HG03354 (cell line): Measurements from ENCODE around the gene FGFBP1.

Experiments
- ATAC-seq: cut with Tn5 transposase; IDR thresholded peaks from one replicate; pipeline ENCODE4 v1.9.1; 2021; ENCODE audit warnings: mild to moderate bottlenecking; ENCODE audit not compliant: unreplicated experiment, poor library complexity, severe bottlenecking

Gene FGFBP1

DNA sequence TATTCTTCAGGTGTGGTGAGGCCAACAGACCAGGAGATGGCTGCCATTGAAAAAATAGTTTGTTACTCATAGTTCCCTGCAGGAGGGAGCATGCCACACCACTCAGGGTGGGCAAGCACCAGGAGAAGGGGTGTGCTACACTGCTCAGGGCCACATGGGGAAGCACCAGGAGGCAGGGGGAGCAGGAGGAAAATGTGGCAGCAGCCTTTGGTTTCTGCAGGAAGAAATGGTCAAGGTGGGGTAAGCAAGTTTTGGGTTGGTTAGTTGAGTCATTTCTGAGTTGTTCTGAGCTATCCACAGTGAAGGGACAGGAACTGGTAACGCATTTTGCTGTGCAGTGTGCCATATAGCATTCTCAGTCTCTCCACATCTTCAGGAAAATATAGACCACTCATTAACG lies 23.8 kb downstream of the FGFBP1 start:
- no peak for ATAC-seq

DNA sequence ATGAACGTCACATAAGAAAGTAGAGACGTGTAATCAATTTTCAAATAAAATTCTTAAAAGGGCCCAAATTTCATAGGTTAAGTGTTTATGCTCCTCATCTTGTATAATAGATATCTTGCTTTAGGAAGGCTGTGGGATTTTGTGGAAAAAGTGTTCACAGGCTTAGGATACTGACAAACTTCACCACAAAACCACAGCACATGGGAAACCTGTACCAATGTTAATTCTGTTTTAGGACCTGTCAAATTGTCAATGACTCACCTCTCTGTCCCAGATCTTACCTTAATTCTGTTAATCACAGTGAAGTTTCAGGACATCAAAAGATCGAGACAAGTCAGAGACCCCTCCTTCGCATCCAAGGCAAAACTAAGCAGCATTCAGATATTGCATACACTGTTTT lies 24.2 kb downstream of the FGFBP1 start:
- no peak for ATAC-seq

DNA sequence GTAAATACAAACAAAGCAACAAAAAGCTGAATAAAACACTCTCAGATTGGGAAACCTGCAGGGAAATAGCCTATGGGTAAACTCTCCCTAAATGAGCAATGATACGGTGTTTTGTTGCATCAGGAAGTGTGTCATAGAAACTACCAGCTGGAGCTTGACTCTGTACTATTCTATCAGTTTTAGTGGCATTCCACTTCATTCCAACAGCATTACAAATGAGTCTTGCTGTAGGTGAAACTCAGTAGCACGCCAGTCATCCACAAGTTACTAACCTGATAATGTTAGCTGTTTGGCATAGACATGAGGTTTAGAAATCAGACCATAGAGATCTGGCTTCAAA lies 24.9 kb downstream of the FGFBP1 start:
- ATAC-seq = no peak

DNA sequence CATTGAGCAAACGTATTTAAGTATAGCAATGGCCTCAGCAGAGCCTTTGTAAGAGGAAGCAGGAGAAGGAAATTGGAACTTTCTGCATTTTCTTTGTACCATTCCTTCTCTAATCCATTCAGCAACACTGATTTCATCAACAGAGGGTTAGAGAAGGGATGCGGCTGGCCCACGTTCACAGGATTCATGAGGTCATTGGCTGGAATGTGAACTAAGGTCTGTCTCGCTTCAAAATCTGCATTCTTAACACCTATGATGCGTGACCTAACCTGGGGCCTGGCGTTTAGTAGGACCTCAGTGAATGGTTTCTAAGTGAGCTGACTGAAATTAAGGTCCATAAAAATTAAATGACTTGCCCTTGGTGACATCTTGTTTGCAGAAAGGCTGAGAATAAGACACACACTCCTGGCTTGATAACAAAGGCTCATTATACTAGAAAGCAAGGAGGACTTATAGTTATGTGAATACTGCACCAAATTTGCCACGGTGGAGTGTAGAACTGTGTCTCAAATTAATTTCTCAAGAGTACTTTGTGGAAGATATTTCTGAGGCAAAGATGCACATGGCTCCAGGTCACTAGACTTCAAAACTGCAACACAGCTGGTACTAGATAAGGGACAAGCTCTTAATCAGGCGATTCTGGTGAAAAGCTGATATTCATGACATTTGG lies 25.4 kb downstream of the FGFBP1 start:
- ATAC-seq = no peak

DNA sequence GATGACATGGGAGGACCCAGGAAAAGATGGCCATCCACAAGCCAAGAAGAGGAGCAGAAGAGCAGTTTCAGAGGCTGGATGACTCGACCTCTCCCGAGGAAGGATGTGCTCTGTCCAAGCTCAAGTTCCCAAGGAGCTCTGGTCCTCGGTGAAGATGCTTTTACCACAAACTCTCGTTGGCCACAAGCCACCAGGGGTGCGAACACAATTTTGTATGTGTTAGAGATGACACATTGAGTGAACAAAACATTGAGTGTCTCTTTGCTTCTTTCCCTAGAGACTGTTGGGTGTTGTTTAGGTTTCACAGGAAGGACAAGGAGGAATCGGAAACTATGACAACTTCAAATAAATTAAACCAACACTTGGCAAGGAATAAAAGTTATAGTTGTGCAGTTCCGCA lies 26.3 kb downstream of the FGFBP1 start:
- ATAC-seq = no peak

DNA sequence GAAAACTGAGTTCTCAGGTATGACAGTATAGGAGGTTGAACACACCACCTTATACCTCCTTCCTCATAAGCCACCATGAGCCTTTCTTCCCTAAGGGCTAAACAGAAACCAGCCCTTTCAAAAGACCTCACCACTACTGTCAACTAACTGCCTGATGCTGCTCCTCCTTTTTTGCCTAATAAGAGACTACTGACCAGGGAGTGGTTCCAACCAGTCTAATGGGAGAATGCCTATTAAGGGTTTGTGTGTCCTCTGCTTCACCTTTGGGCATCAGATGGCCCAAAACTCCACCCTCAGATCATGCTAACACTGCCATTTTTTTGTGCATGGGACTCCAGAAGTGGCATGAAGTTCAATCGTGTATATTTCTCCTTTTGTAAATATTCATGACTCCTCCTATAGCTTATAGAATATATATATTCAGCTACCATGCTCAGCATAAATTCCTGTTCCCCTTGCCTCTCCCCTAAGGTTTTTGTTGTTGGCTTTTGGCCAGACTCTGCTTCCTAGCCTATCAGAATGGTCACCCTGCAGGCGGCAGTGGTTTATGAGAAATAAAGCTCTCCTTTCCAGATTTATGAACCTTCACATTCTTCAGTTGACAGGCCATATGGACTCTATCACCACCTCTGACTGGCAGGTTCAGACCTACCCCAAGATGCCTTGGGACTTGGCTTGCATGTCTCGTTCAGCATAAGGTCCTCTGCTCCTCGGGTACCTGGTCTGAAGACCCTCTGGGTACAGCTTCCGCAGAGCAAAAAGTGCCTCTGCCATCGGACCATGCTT lies 28.2 kb downstream of the FGFBP1 start:
- no peak for ATAC-seq

DNA sequence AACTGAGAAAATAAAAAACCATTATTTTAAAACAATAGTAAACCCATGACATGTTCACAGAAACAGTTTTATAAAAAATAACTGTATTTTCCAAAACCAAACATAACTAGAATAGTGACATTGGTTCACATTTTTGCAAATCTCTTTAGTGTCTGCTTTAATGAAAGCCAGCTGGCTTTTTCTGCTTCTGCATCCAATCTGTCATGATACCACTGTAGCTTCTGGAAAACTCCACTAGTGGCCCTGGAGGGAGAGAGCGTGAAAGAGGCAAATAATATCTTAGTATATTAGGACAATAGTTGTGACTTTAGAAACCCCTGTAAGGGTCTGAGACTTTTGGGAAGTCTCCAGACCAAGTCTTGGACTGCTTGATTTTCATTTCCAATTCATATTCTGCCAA lies 31.1 kb downstream of the FGFBP1 start:
- ATAC-seq = no peak

DNA sequence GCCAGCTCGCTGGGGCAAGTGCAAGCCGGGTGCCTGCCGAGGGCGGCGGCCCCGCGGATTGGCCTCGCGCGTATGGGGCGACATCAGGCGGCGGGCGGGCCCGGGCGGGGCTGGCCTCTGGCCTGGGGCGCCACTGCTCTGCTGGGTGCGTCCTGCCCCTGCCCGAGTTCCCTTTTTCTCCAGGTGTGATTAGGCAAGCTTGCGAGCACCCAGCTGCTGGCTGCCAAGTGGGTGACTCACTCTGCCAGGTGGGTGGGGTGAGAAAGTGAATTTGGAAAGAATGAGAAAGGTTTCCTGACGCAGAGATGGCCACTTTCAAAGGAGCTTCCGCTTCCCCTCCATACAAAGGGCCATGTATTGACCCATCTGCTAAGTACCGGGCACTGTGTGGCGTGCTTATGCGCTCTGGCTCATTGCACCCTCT lies 32.5 kb downstream of the FGFBP1 start:
- no peak for ATAC-seq

DNA sequence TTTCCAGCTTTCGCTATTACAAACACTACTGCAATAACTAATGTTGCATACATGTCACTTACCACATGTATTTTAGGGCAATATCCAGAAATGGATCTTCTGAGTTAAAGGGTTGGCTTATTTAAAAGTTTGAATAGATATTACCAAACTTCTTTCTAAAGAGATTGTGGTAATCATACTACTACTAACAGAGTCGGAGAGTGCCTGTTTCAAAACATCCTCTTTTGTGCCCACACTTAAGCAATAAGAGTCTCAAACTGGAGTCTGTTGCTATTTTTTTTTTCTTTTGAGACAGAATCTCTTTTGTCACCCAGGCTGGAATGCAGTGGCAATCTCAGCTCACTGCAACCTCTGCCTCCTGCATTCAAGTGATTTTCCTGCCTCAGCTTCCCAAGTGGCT lies 35.8 kb downstream of the FGFBP1 start:
- ATAC-seq = no peak

DNA sequence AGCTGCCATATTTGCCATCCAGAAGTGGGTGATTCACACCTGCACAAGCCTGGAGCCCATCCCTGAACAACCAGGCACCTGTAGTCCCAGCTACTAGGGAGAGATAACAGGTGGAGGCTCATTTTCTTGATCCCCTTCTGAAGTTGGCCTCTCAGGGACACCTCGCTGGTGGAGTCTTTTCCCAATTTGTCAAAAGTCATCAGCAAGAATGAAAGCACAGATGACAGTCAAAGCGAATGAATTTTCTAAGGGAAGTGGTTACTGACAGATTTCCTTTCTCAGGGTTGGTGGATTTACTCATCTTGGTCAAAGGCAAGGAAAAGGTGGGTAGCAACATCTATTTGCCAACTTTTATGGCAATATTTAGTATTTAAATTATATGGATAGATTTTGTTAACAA lies 36.5 kb downstream of the FGFBP1 start:
- ATAC-seq = no peak

DNA sequence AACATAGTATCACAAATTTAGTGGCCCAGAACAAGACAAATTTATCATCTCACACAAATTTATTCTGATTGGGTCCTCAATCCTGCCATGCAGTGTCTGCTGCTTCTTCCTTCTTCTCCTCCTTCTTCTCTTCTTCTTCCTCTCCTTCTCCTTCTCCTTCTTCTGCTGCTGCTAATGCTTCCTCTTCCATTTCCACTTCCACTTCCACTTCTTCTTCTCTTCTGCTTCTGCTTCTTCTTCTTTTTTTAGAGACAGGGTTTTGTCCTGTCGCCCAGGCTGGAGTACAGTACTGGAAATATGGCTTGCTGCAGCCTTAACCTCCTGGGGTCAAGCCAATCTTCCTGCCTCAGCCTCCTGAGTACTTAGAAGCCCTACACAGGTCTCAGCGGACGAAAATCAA lies 37.5 kb downstream of the FGFBP1 start:
- no peak for ATAC-seq

DNA sequence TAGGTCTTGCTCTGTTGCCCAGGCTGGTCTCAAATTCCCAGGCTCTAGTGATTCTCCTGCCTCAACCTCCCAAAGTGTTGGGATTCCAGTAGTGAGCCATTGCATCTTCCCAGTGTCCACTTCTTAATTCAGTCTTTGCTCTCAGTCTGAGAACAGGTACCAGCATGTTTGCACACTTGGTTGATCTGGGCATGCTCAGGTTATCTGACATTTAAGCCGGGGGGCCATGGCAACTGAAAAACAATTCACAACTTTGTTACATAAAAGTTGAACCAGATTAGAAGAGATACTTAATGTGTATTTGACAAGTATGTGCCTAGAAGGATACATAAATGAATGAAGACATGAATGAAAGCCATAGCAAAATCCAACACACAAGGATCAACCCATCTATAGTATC lies 39.0 kb downstream of the FGFBP1 start:
- ATAC-seq = no peak

DNA sequence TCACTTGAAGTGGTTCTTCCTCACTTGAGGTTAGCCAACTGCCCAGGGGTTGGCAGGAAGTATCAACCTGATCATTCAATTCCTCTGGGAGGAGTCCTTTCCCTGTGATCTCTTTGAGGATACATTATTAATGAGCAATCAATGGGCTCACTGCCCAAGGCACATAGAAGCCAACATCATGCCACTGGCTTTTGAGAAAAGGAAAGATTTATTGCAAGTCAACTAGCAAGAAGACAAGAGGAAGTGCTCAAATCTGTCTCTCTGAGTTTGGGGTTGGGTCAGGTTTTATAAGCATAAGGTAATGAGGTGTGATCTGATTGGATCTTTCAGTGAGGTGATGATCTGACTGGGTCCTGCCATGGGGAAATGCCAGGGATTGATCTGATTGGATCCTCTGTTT lies 39.6 kb downstream of the FGFBP1 start:
- no peak for ATAC-seq

DNA sequence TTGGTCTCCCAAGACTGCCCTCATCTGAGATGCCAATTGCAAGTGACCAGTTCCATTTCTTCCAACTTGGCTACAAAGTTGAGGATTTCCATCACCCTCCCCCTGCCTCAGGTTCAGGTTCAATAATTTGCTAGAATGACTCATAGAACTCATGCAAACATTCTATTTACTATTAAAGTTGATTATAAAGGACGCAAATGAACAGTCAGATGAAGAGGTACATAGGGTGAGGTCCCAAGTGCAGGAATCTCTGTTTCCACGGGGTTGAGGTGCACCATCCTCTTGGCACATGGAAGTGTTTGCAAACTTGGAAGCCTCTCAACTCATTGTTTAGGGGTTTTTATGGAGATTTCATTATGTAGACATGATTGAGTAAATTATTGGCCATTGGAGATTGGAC lies 41.0 kb downstream of the FGFBP1 start:
- no peak for ATAC-seq

DNA sequence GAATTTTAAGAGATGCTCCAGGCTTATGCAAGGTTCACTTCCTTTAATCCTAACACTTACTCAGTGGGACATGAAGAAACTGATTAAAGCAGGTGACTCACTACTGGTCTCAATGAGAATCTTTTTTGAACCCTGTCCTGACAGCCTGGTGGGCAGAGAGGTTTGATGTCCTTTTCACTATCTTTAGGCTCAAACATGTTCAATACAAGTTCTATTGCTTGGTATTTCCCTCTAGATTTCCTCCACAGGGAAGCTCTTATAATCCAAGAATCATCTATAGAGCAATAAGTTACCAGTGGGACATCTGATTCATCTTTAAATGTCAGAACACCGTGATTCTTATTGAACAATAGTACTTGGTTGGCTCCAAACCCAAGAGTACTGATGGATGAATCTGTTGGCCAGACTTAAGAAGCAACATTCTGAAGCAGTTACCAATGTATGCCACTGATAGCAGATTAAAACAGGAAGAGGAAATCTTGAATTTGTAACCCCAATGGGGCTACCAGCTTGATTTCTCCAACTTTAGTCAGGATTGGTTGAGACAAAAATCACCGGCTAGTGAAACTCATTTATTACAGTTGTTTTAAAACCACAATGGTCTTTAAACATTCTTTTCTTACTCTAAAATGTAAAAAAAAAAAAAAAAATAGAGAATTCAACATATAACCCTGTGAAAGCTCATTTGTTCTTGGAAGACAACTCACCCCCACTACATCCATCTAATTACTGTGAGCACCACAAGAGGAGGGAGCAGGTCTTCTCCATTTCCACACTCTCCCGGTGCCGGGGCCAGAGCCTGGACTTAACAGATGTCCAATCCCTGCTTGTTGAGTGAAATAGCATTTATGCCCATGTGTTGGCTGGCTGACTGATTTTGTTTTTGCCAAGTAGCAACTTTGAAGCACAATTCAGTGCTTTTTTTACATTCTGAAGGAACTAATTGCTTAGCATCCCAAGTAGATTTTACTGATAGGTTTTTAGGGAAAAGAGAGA lies 43.3 kb downstream of the FGFBP1 start:
- no peak for ATAC-seq

DNA sequence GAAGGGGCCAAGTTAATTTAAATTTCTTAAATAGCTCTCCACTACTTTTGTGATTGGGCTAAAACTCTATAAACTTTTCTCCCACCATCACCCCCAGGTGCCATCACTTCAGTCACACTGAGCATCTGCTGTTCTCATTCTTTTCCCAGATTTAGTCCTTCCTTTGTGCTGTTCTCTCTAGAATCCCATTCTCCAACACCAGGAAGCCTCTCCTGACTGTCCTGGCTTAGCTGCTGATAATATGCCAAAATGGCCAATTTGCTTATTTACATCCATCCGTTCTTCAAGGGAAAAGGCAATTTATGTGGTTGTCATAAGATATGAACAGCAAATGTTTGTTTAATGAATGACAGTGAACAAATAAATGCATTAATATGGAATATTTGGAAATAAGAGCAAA lies 44.1 kb downstream of the FGFBP1 start:
- ATAC-seq = no peak

DNA sequence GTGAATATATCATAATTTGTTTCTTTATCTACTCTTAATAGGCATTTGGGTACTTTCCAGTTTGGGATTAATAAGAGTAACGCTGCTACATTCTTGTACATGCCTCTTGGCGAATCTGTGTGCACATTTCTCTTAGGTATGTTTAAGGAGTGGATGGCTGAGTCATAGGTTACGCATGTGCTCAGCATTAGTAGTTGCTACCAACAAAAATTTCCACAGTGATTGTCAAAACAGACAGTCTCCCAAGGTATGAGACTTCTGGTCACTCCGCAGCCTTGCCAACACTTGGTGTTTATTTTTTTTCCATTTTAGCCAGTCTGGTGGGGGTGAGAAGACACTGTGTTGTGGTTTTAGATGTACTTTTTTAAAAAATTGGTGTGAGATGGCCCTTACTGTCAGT lies 44.6 kb downstream of the FGFBP1 start:
- ATAC-seq = no peak

DNA sequence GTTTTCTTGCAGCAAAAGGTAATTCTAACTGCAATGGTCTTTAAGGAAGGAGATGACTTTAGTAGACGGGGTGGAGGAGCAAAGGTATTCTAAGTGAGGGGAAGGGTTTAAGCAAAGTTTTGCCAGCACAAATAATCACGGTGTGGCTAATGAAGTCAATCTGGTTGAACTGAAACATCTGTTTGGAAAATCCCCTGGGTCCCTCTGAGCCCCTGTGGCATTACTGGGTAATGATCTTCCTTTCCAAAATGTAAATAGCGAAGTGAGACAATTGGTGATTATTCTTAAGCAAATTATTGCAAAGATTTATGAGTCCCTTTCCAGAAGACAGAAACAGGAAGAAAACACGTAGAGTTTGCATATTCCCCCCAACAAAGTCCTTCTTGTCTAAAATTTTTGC lies 47.2 kb downstream of the FGFBP1 start:
- peak; percentile 64 for ATAC-seq

DNA sequence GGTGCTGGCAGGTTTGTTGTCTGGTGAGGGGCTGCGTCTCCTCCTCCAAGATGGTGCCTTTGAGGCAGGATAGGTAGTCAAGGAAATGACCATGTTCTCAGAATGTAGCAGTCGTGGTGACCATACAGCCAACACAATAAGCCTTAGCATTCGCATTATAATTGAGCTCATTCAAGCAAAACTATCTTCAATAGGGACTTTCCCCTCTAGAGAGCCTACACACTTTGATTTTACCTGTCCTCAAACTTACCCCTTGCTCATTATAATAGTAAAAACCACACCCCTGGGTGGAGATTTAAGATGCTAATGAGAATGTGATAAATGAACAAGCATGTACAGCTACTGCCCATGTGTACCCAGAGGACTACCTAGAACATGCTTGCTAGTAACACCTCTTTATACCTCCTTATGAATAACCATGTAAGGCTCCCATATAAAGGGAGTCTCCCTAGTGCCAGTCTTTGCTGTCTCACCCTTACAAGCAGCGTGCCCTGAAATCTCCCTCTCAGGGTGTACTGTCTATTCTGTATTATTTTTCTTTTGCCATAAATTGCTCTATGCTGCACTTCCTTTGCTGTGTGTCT lies 48.2 kb downstream of the FGFBP1 start:
- no peak for ATAC-seq

DNA sequence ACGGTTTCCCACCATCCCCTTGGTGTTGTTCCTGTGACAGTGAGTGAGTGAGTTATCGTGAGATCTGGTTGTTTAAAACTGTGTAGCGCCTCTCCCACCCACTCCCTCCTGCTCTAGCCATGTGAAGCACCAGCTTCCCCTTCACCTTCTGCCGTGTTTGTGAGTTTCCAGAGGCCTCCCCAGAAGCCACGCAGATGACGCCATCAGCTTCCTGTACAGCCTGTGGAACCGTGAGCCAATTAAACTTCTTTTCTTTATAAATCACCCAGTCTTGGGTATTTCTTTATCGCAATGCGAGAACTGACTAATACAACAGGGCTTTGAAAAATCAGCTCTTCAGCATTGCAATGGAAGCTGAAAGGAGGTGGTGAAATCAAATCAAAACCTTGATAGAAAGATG lies 50.0 kb downstream of the FGFBP1 start:
- ATAC-seq = no peak
